ENCODE data around the gene ATXN7L1.
A peak's percentile ranks its signal among the peaks of the same experiment; 100 is the strongest.
"Not testable (repeated sequence)": the region's sequence is repeated elsewhere in the genome, so short reads cannot be mapped to it uniquely, and the experiment has no call there.

The ATXN7L1 gene

GRCh38 chr7:105707381-105707780 is 169.0 kb downstream of the ATXN7L1 start:
- DNase-seq (ENCODE audit: low read depth in 3 of 3) = no peak

GRCh38 chr7:105705427-105705826 is 171.0 kb downstream of the ATXN7L1 start:
- DNase-seq (ENCODE audit: low read depth in 3 of 3) = no peak

- no peak for DNase-seq (ENCODE audit: low read depth in 3 of 3)
These were observed 173.0 kb downstream of the ATXN7L1 start for GRCh38 chr7:105703207-105703930.

GRCh38 chr7:105699568-105700236 is 176.7 kb downstream of the ATXN7L1 start:
- no peak for DNase-seq (ENCODE audit: low read depth in 3 of 3)

- DNase-seq (ENCODE audit: low read depth in 3 of 3) = no peak
These were observed 177.9 kb downstream of the ATXN7L1 start for GRCh38 chr7:105698531-105698930.

- no peak for DNase-seq (ENCODE audit: low read depth in 3 of 3)
These were observed 178.6 kb downstream of the ATXN7L1 start for GRCh38 chr7:105697753-105698152.

GRCh38 chr7:105697169-105697568 is 179.2 kb downstream of the ATXN7L1 start:
- not testable (repeated sequence) for DNase-seq (ENCODE audit: low read depth in 3 of 3)

GRCh38 chr7:105693576-105693975 is 182.8 kb downstream of the ATXN7L1 start:
- no peak for DNase-seq (ENCODE audit: low read depth in 3 of 3)

GRCh38 chr7:105691680-105692564 is 184.5 kb downstream of the ATXN7L1 start:
- no peak for DNase-seq (ENCODE audit: low read depth in 3 of 3)

- DNase-seq (ENCODE audit: low read depth in 3 of 3) = peak in 1 of 3 experiments; percentile 21
These were observed 185.2 kb downstream of the ATXN7L1 start for GRCh38 chr7:105691082-105691679.

GRCh38 chr7:105690325-105690945 is 186.0 kb downstream of the ATXN7L1 start:
- no peak for DNase-seq (ENCODE audit: low read depth in 3 of 3)

- DNase-seq (ENCODE audit: low read depth in 3 of 3) = no peak
These were observed 187.2 kb downstream of the ATXN7L1 start for GRCh38 chr7:105689067-105689819.

- DNase-seq (ENCODE audit: low read depth in 3 of 3) = no peak
These were observed 187.8 kb downstream of the ATXN7L1 start for GRCh38 chr7:105688617-105689016.

- no peak for DNase-seq (ENCODE audit: low read depth in 3 of 3)
These were observed 191.2 kb downstream of the ATXN7L1 start for GRCh38 chr7:105685161-105685560.

GRCh38 chr7:105682341-105683060 is 193.9 kb downstream of the ATXN7L1 start:
- DNase-seq (ENCODE audit: low read depth in 3 of 3) = no peak

GRCh38 chr7:105680505-105681187 is 195.8 kb downstream of the ATXN7L1 start:
- no peak for DNase-seq (ENCODE audit: low read depth in 3 of 3)

- DNase-seq (ENCODE audit: low read depth in 3 of 3) = peak in 1 of 3 experiments; percentile 26
These were observed 197.4 kb downstream of the ATXN7L1 start for GRCh38 chr7:105678811-105679495.

- peak in 1 of 3 experiments; percentile 35 for DNase-seq (ENCODE audit: low read depth in 3 of 3)
These were observed 198.4 kb downstream of the ATXN7L1 start for GRCh38 chr7:105677817-105678573.
